Glutamatergic neuron (in vitro differentiated cells): ENCODE data around the gene FCHO1. TPM values are rescaled to one million over a fixed set of nuclear protein-coding genes. Genes with fewer than 3 reads are reported as not detected.

ENCODE experiments used
- DNase-seq: peaks from one replicate; pipeline ENCODE4 v3.0.0; 2022
- H3K27ac Mint-ChIP-seq: one replicate; pipeline ENCODE4 v1.8.0; 2020; ENCODE audit warnings: mild to moderate bottlenecking, mixed read lengths, inconsistent platforms; ENCODE audit not compliant: unreplicated experiment
- H3K27me3 Mint-ChIP-seq: one replicate; pipeline ENCODE4 v1.8.0; 2020; ENCODE audit warnings: mild to moderate bottlenecking, moderate library complexity, mixed read lengths, inconsistent platforms; ENCODE audit not compliant: unreplicated experiment
- H3K36me3 Mint-ChIP-seq: one replicate; pipeline ENCODE4 v1.8.0; 2020; ENCODE audit warnings: mild to moderate bottlenecking, mixed read lengths, inconsistent platforms; ENCODE audit not compliant: unreplicated experiment
- H3K4me1 Mint-ChIP-seq: one replicate; pipeline ENCODE4 v1.8.0; 2020; ENCODE audit warnings: mild to moderate bottlenecking, low read depth, mixed read lengths, inconsistent platforms; ENCODE audit not compliant: unreplicated experiment
- H3K4me3 Mint-ChIP-seq: one replicate; pipeline ENCODE4 v1.8.0; 2020; ENCODE audit warnings: mild to moderate bottlenecking, mixed read lengths, inconsistent platforms; ENCODE audit not compliant: unreplicated experiment
- H3K9me3 Mint-ChIP-seq: one replicate; pipeline ENCODE4 v1.8.0; 2020; ENCODE audit warnings: mild to moderate bottlenecking, moderate library complexity, mixed read lengths, inconsistent platforms; ENCODE audit not compliant: unreplicated experiment
- CTCF ChIP-seq: fragments of 200-600 bp; sonication (generic); IDR thresholded peaks from one replicate; pipeline ENCODE4 v1.5.0; 2021; ENCODE audit not compliant: partially characterized antibody, unreplicated experiment
- total RNA-seq: library from RNA; stranded (reverse); fragmentation: NEBNext Ultra II Directional; extraction: Animal tissue kit (Norgen Biotek cat#: 25700); gene quantifications from one replicate; pipeline ENCODE4 v1.2.1, GENCODE V29; 2021; ENCODE audit not compliant: unreplicated experiment

The FCHO1 gene
- total RNA-seq, 1 donor from 2014 or later = 45.2 TPM

- H3K27me3 Mint-ChIP-seq = peaks cover 6% of the 10 kb centered on the region
- no peaks in the 10 kb centered on the region for H3K36me3 Mint-ChIP-seq
- peak overlapping the region; percentile 77 for H3K4me3 Mint-ChIP-seq
- DNase-seq = peak; percentile 95
- peaks cover 7% of the 10 kb centered on the region for H3K9me3 Mint-ChIP-seq
- H3K4me1 Mint-ChIP-seq = no peaks in the 10 kb centered on the region
- no peak overlapping the region for H3K27ac Mint-ChIP-seq
- no peak for TF ChIP-seq CTCF
These were observed 3.8 kb upstream of the FCHO1 start for GRCh38 chr19:17747205-17748098.

GRCh38 chr19:17748884-17749638, 2.2 kb upstream of the FCHO1 start:
- H3K4me3 Mint-ChIP-seq = peak overlapping the region; percentile 75

GRCh38 chr19:17749912-17750317, 1.4 kb upstream of the FCHO1 start:
- TF ChIP-seq CTCF = no peak
- Mint-ChIP-seq H3K4me1 (peaks cover 7% of the 10 kb centered on the region), H3K9me3 (peaks cover 9% of the 10 kb centered on the region), H3K36me3 (no peaks in the 10 kb centered on the region), H3K27me3 (peaks cover 8% of the 10 kb centered on the region), H3K4me3 (no peak overlapping the region), H3K27ac (peak overlapping the region; percentile 22)
- no peak for DNase-seq

More at GRCh38 chr19:17748884-17749638, 2.2 kb upstream of the FCHO1 start:
- TF ChIP-seq CTCF = no peak
- Mint-ChIP-seq H3K4me1 (peaks cover 3% of the 10 kb centered on the region), H3K27ac (no peak overlapping the region), H3K36me3 (no peaks in the 10 kb centered on the region), H3K27me3 (peaks cover 7% of the 10 kb centered on the region), H3K9me3 (peaks cover 7% of the 10 kb centered on the region)
- no peak for DNase-seq

- DNase-seq = no peak
- Mint-ChIP-seq H3K27me3 (peaks cover 3% of the 10 kb centered on the region), H3K4me1 (peaks cover 23% of the 10 kb centered on the region), H3K4me3 (no peak overlapping the region), H3K36me3 (no peaks in the 10 kb centered on the region), H3K9me3 (peaks cover 8% of the 10 kb centered on the region), H3K27ac (no peak overlapping the region)
- no peak for TF ChIP-seq CTCF
These were observed 616 bp downstream of the FCHO1 start for GRCh38 chr19:17751912-17752273.
